CD4-positive, alpha-beta T cell (primary cell): ENCODE data around the gene MIA. TPM values are rescaled to one million over a fixed set of nuclear protein-coding genes. Genes with fewer than 3 reads are reported as not detected.

Source experiments
- ATAC-seq: fragments of 200-7000 bp; cut with Tn5 transposase; one replicate; pipeline ENCODE4 v1.10.0; 2022; ENCODE audit warnings: mild to moderate bottlenecking; ENCODE audit not compliant: poor library complexity
- CTCF ChIA-PET: fragments of 350-600 bp; sonication (Branson Sonifier 250); formaldehyde crosslinking; loops from one replicate; lab custom pipeline; 2021; ENCODE audit warnings: antibody characterized with exemption, inconsistent platforms; lab: Charles Lee
- POLR2A ChIA-PET: fragments of 350-600 bp; sonication (Branson Sonifier 250); formaldehyde crosslinking; loops from one replicate; lab custom pipeline; 2021; ENCODE audit warnings: antibody characterized with exemption, inconsistent platforms; lab: Charles Lee
- DNase-seq, 14 experiments: peaks; one replicate each; pipeline ENCODE4 v3.0.0-alpha.2; 2013 to 2020; ENCODE audit warnings: mixed read lengths in 2 of 14
- H3K27ac ChIP-seq, 2 donors: one replicate each; pipeline versions ENCODE4 v1.5.1 to v1.7.0; 2013; ENCODE audit warnings: low read length in 2 of 2, low read depth in 1 of 2, mild to moderate bottlenecking in 1 of 2
- H3K27me3 ChIP-seq, 2 experiments: 1 replicate in 1 of 2; 2 replicates in 1 of 2; pipeline versions ENCODE4 v1.6.1 to v1.7.0; 2013; ENCODE audit warnings: low read length in 2 of 2, control low read depth in 1 of 2, mild to moderate bottlenecking in 1 of 2, moderate library complexity in 1 of 2; ENCODE audit not compliant: insufficient read depth in 2 of 2, control insufficient read depth in 1 of 2
- H3K36me3 ChIP-seq: one replicate; pipeline ENCODE4 v1.6.1; 2013; ENCODE audit warnings: low read length, control low read depth; ENCODE audit not compliant: insufficient read depth
- H3K4me1 ChIP-seq: one replicate; pipeline ENCODE4 v1.6.1; 2013; ENCODE audit warnings: low read length, control low read depth; ENCODE audit not compliant: insufficient read depth
- H3K4me3 ChIP-seq: one replicate; pipeline ENCODE4 v1.5.1; 2013; ENCODE audit warnings: mild to moderate bottlenecking, low read length, moderate library complexity
- H3K9me3 ChIP-seq, 2 experiments: 1 replicate in 1 of 2; 2 replicates in 1 of 2; pipeline versions ENCODE4 v1.6.1 to v1.7.0; 2013; ENCODE audit warnings: low read length in 2 of 2, mild to moderate bottlenecking in 2 of 2, control low read depth in 1 of 2, moderate library complexity in 1 of 2; ENCODE audit not compliant: control insufficient read depth in 1 of 2, insufficient read depth in 1 of 2
- H3K27ac Mint-ChIP-seq: one replicate; pipeline ENCODE4 v1.8.0; 2020; ENCODE audit warnings: mixed read lengths
- H3K27me3 Mint-ChIP-seq: one replicate; pipeline ENCODE4 v1.8.0; 2021; ENCODE audit warnings: mixed read lengths
- H3K36me3 Mint-ChIP-seq: one replicate; pipeline ENCODE4 v1.8.0; 2021; ENCODE audit warnings: low read depth, mixed read lengths
- H3K4me1 Mint-ChIP-seq: one replicate; pipeline ENCODE4 v1.8.0; 2021; ENCODE audit warnings: low read depth, mixed read lengths
- H3K4me3 Mint-ChIP-seq: one replicate; pipeline ENCODE4 v1.8.0; 2020; ENCODE audit warnings: mild to moderate bottlenecking, mixed read lengths
- H3K9me3 Mint-ChIP-seq: one replicate; pipeline ENCODE4 v1.8.0; 2020; ENCODE audit warnings: mixed read lengths
- CTCF ChIP-seq: fragments of 200-600 bp; IDR thresholded peaks from one replicate; pipeline ENCODE4 v1.8.0; 2022; ENCODE audit warnings: antibody characterized with exemption, mild to moderate bottlenecking
- intact Hi-C, 2 experiments: fragments of 100-400 bp; cut with DNase I in 1 of 2; cut with micrococcal nuclease in 1 of 2; formaldehyde crosslinking; loops; one replicate each; pipeline versions ENCODE4 v1.15.1 to v1.9.0; 2023 to 2025; cut with DNase I, micrococcal nuclease
- total RNA-seq, 174 experiments: library from RNA in 2 of 174; stranded (reverse) in 2 of 174; gene quantifications; one replicate each; pipeline ENCODE4 v1.2.3 and lab custom pipeline; 2021 to 2026

MIA gene
- total RNA-seq, 2 experiments from 2014 or later = not detected

GRCh38 chr19:40750874-40751537 lies 24.3 kb upstream of the MIA start, which contains the start of gene SNRPA:
Gene SNRPA, plus strand, starts transcription at chr19:40751203. Its CDS starts 206 bp downstream, at chr19:40751409.
- DNase-seq (peak; percentile 91 to 98 (median 94)), ATAC-seq (peak; percentile 69)
- Mint-ChIP-seq H3K27me3 (no peaks in the 10 kb centered on the region), H3K4me3 (peak within 1 kb of the TSS; percentile 99), H3K27ac (peak within 1 kb of the TSS; percentile 99), H3K4me1 (peaks cover 54% of the 10 kb centered on the region), H3K36me3 (peaks cover 45% of the 10 kb centered on the region), H3K9me3 (no peaks in the 10 kb centered on the region)
- Histone ChIP-seq H3K9me3 (no peaks in the 10 kb centered on the region), H3K27ac (peak within 1 kb of the TSS; percentile 84 to 93), H3K4me3 (peak within 1 kb of the TSS; percentile 93), H3K4me1 (peaks cover 63% of the 10 kb centered on the region), H3K36me3 (peaks cover 11% of the 10 kb centered on the region), H3K27me3 (no peaks in the 10 kb centered on the region)
- no peak for TF ChIP-seq CTCF
- ChIA-PET CTCF (interaction anchor here (1.2 to 2.8 kb wide), 4 partner anchors 27 to 1821 kb away, joined by 3 to 16 read pairs (median 6); partner anchors contain the start of genes EGLN2, MRPS12, RAB4B and SARS2), POLR2A (interaction anchor here (0.6 to 2.9 kb wide), 32 partner anchors 15 to 1409 kb away, joined by 3 to 90 read pairs (median 4); partner anchors contain the start of genes B9D2, BLVRB, C19orf47 and COQ8B)
- intact Hi-C loops = loop anchor here (1.0 to 10.0 kb wide), 8 partner anchors 26 to 286 kb away; partner anchors contain the start of genes BLVRB (in 1 of the 2), COQ8B (in 1 of the 2), EGLN2 (in 1 of the 2) and ITPKC (in 1 of the 2)

GRCh38 chr19:40752257-40752781 lies 23.0 kb upstream of the MIA start:
- no peaks in the 10 kb centered on the region for H3K9me3 ChIP-seq
- H3K36me3 ChIP-seq = peaks cover 23% of the 10 kb centered on the region
- H3K4me1 ChIP-seq = peaks cover 76% of the 10 kb centered on the region
- H3K27ac ChIP-seq = no peak overlapping the region
- H3K36me3 Mint-ChIP-seq = peaks cover 59% of the 10 kb centered on the region
- H3K27me3 ChIP-seq = no peaks in the 10 kb centered on the region
- ChIA-PET CTCF (interaction anchor here (0.7 to 2.0 kb wide), 7 partner anchors 25 to 218 kb away, joined by 3 to 6 read pairs (median 4); partner anchors contain the start of genes COQ8B, EGLN2, ITPKC and RAB4B), POLR2A (interaction anchor here (1.0 to 2.9 kb wide), 6 partner anchors 25 to 54 kb away, joined by 4 to 82 read pairs (median 14); partner anchors contain the start of genes COQ8B, EGLN2, ITPKC and RAB4B)
- no peak for TF ChIP-seq CTCF
- peaks cover 64% of the 10 kb centered on the region for H3K4me1 Mint-ChIP-seq
- no peaks in the 10 kb centered on the region for H3K27me3 Mint-ChIP-seq
- ATAC-seq = no peak
- no peaks in the 10 kb centered on the region for H3K9me3 Mint-ChIP-seq
- intact Hi-C loops = loop anchor here in 1 of 2 experiments (10.0 kb wide), 1 partner anchor 288 kb away; the partner anchor contains the start of genes BLVRB and SPTBN4
- peak overlapping the region; percentile 99 for H3K27ac Mint-ChIP-seq
- H3K4me3 Mint-ChIP-seq = peak overlapping the region; percentile 99
- DNase-seq = no peak
- H3K4me3 ChIP-seq = peak overlapping the region; percentile 93

DNA sequence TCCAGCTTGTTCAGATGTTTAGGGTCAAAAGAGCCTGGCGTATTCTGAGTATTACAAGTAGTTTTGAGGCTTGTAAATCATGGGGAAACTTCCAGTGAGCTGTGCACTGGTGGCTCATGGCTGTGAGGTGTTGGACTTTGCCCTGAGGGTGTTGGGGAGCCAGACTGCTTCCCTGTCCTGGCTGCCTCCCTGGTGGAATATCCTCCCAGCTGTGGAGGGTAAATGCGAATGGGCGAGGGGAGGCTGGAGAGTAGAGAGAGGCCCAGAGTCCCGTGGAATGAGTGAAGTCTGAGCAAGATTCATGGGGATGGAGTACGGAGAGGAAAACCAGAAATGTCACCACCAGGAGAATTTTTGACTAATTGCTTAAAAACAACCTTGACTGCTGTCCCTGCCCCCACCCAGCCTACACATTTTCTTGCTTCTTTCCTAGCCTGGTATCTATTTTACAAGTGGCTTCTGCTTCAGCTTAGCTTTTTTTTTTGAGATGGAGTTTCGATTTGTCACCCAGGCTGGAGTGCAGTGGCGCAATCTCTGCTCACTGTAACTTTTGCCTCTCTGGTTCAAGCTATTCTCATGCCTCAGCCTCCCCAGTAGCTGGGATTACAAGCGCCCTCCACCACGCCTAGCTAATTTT lies 20.6 kb upstream of the MIA start:
- no peak for ATAC-seq
- Histone ChIP-seq H3K4me1 (peaks cover 73% of the 10 kb centered on the region), H3K36me3 (peaks cover 46% of the 10 kb centered on the region), H3K4me3 (peak overlapping the region; percentile 41), H3K27me3 (no peaks in the 10 kb centered on the region), H3K9me3 (no peaks in the 10 kb centered on the region), H3K27ac (peak overlapping the region in 1 of 2 donors; percentile 45)
- CTCF ChIA-PET = interaction anchor here (0.6 to 2.9 kb wide), 4 partner anchors 38 to 887 kb away, joined by 3 to 11 read pairs (median 6); partner anchors contain the start of genes COQ8B, EGLN2 and ITPKC
- POLR2A ChIA-PET = interaction anchor here (2.0 to 4.5 kb wide), 2 partner anchors 23 to 43 kb away, joined by 22 read pairs; partner anchors contain the start of genes EGLN2 and RAB4B
- Mint-ChIP-seq H3K4me3 (peak overlapping the region; percentile 79), H3K4me1 (peaks cover 62% of the 10 kb centered on the region), H3K27ac (peak overlapping the region; percentile 86), H3K9me3 (no peaks in the 10 kb centered on the region), H3K36me3 (peaks cover 74% of the 10 kb centered on the region), H3K27me3 (no peaks in the 10 kb centered on the region)
- intact Hi-C loops = loop anchor here in 1 of 2 experiments (10.0 kb wide), 1 partner anchor 290 kb away; the partner anchor contains the start of genes BLVRB and SPTBN4
- TF ChIP-seq CTCF = no peak
- peak in 5 of 14 experiments; percentile 15 to 52 (median 41) for DNase-seq
